ENCODE results near the gene PDGFD.

The PDGFD gene

DNA sequence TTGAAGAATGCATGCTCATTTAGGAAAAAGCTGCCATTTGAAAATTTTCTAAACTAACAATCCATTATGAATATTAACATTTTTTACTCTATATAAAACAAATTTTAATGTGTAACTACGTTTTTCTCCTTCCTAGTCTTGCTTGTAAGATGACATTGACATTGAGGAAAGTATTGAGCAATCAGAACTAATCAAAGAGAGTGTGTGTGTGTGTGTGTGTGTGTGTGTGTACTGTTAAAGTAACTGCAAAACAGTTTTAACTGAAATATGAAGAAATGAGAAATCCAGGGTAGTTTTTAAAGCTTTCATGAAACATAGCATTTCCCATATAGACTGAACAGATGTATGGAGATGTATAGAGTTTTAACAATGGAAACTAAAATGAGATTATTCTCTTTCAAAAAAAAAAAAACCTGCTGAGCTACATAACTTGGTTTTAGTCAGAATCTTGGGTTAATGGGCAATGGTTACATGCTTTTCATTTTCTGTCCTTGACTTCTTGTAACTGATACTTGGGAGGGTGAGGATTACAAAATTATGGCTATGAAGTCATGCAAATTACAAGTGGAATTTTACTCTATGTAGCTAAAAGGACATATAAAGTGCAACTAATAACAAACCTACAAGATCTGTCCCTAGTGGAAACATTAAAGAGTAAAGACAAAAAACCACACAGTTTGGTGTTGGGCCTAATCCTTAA is 2.0 kb downstream of the PDGFD start:
- no peak for DNase-seq (ENCODE audit: insufficient read length)
- no peak for TF ChIP-seq POLR2AphosphoS5 (IDR thresholded peaks at IDR 0.05; ENCODE audit: low read depth, low read length)
- no peak for TF ChIP-seq POLR2A (IDR thresholded peaks at IDR 0.05; ENCODE audit: low read depth, low read length)
- no peak for TF ChIP-seq TAF1 (IDR thresholded peaks at IDR 0.05; ENCODE audit: borderline replicate concordance, low read depth, low read length)
- no peak for FAIRE-seq

DNA sequence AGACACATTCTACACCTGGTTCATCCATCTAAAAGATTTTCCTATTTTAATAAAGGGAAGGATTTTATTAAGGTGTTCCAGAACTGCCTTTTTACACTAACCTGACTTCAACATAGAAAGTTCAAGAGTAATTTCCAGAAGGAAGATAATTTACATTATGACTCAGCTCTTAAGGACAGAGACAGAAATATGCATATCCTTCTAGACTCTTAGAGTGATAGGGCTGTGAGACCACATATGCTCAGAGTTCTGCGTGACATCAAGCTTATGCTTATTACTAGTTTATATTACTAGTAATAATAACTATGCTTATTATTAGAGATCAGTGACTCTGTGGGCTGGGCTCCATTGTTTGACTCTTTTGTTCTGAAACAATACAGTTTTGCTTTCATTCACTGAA is 4.6 kb downstream of the PDGFD start:
- DNase-seq (ENCODE audit: insufficient read length) (no peak), FAIRE-seq (no peak)
- TF ChIP-seq POLR2A (IDR thresholded peaks at IDR 0.05; ENCODE audit: low read depth, low read length), result no peak
- no peak for TF ChIP-seq TAF1 (IDR thresholded peaks at IDR 0.05; ENCODE audit: borderline replicate concordance, low read depth, low read length)
- no peak for TF ChIP-seq POLR2AphosphoS5 (IDR thresholded peaks at IDR 0.05; ENCODE audit: low read depth, low read length)

DNA sequence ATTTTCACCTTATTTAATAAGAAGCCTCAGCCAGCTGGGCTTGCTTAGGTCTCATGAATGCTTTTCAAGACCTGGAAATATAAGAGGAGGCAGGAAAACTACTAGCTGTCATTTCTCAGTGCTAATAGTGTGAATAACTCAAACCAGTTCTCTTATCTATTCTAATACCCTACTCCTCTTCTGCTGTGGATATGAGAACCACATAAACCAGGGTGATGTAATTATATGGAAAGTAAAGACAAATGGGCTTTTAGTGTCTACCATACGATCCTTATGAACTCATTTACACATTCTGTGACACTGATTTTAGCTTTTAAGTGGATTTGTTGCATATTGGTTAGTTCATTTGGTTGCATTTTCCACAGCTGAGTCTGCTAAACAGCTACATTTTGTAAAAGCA is 8.6 kb downstream of the PDGFD start:
- TF ChIP-seq TAF1 (IDR thresholded peaks at IDR 0.05; ENCODE audit: borderline replicate concordance, low read depth, low read length), result no peak
- no peak for TF ChIP-seq POLR2A (IDR thresholded peaks at IDR 0.05; ENCODE audit: low read depth, low read length)
- TF ChIP-seq POLR2AphosphoS5 (IDR thresholded peaks at IDR 0.05; ENCODE audit: low read depth, low read length), result no peak
- DNase-seq (ENCODE audit: insufficient read length) (no peak), FAIRE-seq (no peak)

DNA sequence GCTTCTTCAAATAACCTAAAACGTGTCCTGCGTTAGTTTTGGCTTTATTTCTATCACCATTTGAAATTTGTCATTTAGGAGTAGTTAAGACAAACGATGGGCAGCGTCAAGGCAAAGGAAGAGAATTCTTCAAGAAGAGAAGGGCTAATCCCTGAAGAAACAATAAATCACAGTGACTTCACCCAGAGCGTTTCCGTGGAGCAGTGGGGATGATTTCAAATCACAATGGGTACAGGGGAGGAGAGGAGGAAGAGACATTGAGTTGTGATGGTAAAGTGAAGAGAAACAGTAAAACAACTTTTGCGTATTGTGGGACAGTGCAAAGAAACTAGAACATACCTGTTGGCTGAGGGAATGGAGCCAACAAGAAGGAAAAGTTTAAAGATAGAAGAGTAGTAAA is 9.7 kb downstream of the PDGFD start:
- no peak for FAIRE-seq
- TF ChIP-seq POLR2AphosphoS5 (IDR thresholded peaks at IDR 0.05; ENCODE audit: low read depth, low read length), result no peak
- TF ChIP-seq TAF1 (IDR thresholded peaks at IDR 0.05; ENCODE audit: borderline replicate concordance, low read depth, low read length), result no peak
- TF ChIP-seq POLR2A (IDR thresholded peaks at IDR 0.05; ENCODE audit: low read depth, low read length), result no peak

DNA sequence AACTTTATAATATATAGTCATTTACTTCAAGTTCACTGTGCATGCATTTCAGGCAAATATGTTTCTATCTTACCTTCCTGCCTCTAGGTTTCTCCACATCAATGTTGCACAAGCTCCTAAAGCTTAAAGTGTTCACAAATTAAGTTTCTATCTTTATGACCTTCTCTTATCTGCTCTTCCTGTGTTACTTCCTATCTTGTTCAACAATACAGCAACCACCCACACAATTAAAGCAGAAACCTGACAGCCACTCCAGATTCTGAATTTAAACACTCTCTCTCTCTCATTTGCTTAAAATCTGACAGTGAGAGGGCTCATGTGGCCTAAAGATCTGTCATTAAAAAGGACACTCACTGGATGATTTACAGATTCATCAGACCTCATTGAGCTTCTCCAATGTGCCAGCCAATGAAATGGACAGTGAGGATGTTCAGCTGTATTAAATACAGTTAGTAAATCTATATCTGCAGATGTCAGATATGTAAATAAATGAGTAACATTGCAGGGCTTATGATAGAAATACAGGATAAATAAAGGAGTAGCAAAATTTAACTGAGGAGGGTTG is 10.9 kb downstream of the PDGFD start:
- FAIRE-seq, result no peak
- no peak for TF ChIP-seq POLR2A (IDR thresholded peaks at IDR 0.05; ENCODE audit: low read depth, low read length)
- no peak for TF ChIP-seq TAF1 (IDR thresholded peaks at IDR 0.05; ENCODE audit: borderline replicate concordance, low read depth, low read length)
- no peak for TF ChIP-seq POLR2AphosphoS5 (IDR thresholded peaks at IDR 0.05; ENCODE audit: low read depth, low read length)
- DNase-seq (ENCODE audit: insufficient read length), result no peak

More for the DNA sequence above, 9.7 kb downstream of the PDGFD start:
- no peak for DNase-seq (ENCODE audit: insufficient read length)

DNA sequence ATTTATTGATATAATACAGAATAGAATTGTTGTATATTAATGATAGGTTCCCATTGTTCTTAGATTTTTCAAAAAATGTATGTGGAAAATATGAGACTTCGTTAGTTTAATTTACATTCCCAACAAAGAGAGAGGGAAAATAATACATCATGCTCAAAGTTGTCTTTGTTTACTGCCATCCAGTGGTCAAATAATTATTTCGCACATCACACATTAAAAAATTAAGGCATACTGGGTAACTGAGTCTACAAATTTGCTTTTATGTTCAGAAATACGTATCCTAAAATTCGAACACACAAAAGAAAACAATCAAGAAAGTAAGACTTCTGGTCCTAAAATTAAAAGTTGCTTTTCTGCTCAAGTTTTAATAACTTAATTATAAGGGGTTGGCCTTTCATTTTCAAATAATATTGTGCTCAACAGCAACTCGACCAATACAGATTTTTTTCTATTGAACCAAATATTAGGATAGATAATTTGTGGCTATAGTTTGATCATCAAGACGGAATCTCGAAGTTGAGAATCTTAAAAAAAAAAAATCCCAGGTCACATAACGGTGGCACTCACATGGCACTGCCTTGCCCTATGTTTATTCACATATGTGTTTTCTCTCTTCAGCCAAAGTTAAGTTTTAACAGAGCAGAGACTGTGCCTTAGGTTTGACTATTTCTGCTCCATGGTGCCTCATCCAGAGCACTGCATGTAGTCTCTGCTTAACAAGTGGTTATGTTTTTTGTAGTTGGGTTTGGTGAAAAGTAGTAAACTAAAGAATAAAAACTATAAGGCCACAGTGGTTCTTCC is 12.3 kb downstream of the PDGFD start:
- TF ChIP-seq TAF1 (IDR thresholded peaks at IDR 0.05; ENCODE audit: borderline replicate concordance, low read depth, low read length), result no peak
- TF ChIP-seq POLR2A (IDR thresholded peaks at IDR 0.05; ENCODE audit: low read depth, low read length), result no peak
- TF ChIP-seq POLR2AphosphoS5 (IDR thresholded peaks at IDR 0.05; ENCODE audit: low read depth, low read length), result no peak
- FAIRE-seq, result peak; percentile 71
- no peak for DNase-seq (ENCODE audit: insufficient read length)

DNA sequence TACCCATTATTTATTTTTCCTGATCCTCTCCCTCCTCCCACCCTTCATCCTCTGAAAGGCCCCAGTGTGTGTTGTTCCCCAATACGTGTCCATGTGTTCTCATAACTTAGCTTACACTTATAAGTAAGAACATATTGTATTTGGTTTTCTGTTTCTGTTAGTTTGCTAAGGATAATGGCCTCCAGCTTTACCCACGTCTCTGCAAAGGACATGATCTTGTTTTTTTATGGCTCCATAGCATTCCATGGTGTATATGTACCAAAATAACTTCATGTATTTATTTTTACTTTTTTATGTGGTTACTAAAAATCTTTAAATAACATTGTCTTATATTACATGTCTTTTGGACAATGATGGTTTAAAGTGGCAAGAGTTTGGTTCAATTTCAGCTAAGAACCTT is 15.2 kb downstream of the PDGFD start:
- no peak for TF ChIP-seq POLR2A (IDR thresholded peaks at IDR 0.05; ENCODE audit: low read depth, low read length)
- no peak for TF ChIP-seq TAF1 (IDR thresholded peaks at IDR 0.05; ENCODE audit: borderline replicate concordance, low read depth, low read length)
- TF ChIP-seq POLR2AphosphoS5 (IDR thresholded peaks at IDR 0.05; ENCODE audit: low read depth, low read length), result no peak
- FAIRE-seq (no peak), DNase-seq (ENCODE audit: insufficient read length) (no peak)

DNA sequence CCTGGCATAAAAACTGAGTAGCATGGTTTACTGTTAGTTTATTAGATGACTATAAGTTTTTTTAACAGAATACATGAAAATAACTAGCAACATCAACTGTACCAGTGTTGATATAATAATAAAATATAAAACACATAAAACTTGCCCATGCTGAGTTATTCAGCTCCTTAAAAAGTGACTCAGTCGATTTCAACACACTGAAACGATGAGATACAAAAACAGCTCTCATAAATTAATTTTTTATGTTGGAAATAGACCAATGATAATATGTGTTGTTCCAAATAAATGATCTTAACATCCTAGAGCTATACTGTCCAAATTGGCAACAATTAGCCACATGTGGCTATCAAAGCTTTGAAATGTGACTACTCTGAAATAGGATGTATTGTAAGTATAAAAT is 15.9 kb downstream of the PDGFD start:
- DNase-seq (ENCODE audit: insufficient read length) (no peak), FAIRE-seq (no peak)
- TF ChIP-seq TAF1 (IDR thresholded peaks at IDR 0.05; ENCODE audit: borderline replicate concordance, low read depth, low read length) (no peak), POLR2AphosphoS5 (IDR thresholded peaks at IDR 0.05; ENCODE audit: low read depth, low read length) (no peak), POLR2A (IDR thresholded peaks at IDR 0.05; ENCODE audit: low read depth, low read length) (no peak)

DNA sequence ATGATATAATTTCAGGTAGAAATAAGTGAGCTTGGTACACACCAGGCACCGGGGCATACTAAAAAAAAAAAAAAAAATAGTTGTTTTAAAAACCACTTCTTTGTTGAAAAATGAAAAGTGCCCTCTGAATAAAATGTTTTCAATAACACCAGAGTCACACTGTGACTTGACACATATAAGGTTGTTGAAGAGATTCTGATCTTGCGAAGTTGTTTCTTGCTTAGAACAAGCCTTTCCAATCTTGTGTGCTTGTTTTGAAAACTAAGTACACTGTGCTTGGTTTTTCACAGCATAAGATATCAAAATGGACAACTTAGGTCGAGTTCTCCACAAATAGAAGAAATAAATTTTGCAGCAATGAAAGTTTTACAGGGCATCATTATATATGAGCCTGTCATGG is 17.0 kb downstream of the PDGFD start:
- TF ChIP-seq TAF1 (IDR thresholded peaks at IDR 0.05; ENCODE audit: borderline replicate concordance, low read depth, low read length) (no peak), POLR2A (IDR thresholded peaks at IDR 0.05; ENCODE audit: low read depth, low read length) (no peak), POLR2AphosphoS5 (IDR thresholded peaks at IDR 0.05; ENCODE audit: low read depth, low read length) (no peak)
- FAIRE-seq, result no peak

DNA sequence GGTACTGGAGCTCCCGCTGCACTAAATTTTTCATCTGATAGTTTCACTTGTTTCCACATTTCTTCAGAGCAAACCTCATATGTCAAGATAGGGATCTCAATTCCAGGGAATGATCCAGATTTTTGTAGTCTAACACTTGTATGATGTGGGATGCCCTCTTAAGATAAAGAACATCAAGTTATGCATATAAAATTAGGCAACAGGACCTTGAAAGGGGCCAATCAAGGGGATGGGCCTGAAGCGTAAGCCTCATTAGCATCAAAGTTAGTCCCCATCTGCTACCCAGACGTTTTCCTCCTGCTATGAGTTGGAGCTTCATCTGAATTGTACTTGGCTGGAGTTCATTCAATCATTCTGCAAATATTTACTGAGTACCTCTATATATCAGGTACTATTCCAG is 17.5 kb downstream of the PDGFD start:
- FAIRE-seq, result no peak

More for the DNA sequence above, 17.0 kb downstream of the PDGFD start:
- no peak for DNase-seq (ENCODE audit: insufficient read length)

DNA sequence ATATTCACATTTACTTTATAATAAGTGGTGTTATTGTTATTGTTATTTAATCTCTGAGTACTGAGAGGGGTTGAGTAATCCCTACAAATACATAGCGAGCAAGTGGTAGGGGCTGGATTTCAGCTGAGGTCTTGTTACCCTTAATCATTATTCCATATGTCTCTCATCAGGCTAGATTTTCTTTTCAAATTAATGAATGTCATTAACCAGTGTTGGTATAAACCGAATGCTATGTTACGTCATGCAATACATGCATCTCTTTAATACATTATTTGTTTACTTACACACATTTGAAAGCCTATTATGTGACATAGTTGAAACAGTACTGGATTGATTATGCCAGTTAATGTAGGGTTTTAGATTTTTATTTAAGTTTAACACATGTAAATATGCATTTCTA is 18.9 kb downstream of the PDGFD start:
- FAIRE-seq (no peak), DNase-seq (ENCODE audit: insufficient read length) (no peak)
- TF ChIP-seq POLR2A (IDR thresholded peaks at IDR 0.05; ENCODE audit: low read depth, low read length) (no peak), POLR2AphosphoS5 (IDR thresholded peaks at IDR 0.05; ENCODE audit: low read depth, low read length) (no peak), TAF1 (IDR thresholded peaks at IDR 0.05; ENCODE audit: borderline replicate concordance, low read depth, low read length) (no peak)

More for the DNA sequence above, 17.5 kb downstream of the PDGFD start:
- no peak for DNase-seq (ENCODE audit: insufficient read length)
- TF ChIP-seq POLR2AphosphoS5 (IDR thresholded peaks at IDR 0.05; ENCODE audit: low read depth, low read length), result no peak
- no peak for TF ChIP-seq POLR2A (IDR thresholded peaks at IDR 0.05; ENCODE audit: low read depth, low read length)
- TF ChIP-seq TAF1 (IDR thresholded peaks at IDR 0.05; ENCODE audit: borderline replicate concordance, low read depth, low read length), result no peak

All from GM12892 (cell line).